SK-N-SH (cell line): ENCODE data around the gene GID4. TPM values are rescaled to one million over a fixed set of nuclear protein-coding genes. Genes with fewer than 3 reads are reported as not detected.

Experiments
- CTCF ChIA-PET: fragments of 300-600, 350-600 bp; formaldehyde crosslinking; extraction: SDS; loops from one replicate; lab custom pipeline; 2021; lab: Yijun Ruan, JAX
- POLR2A ChIA-PET: fragments of 350-600 bp; sonication (Branson Sonifier 250); formaldehyde crosslinking; extraction: SDS; loops from one replicate; lab custom pipeline; 2020; ENCODE audit warnings: antibody characterized with exemption, inconsistent platforms; lab: Yijun Ruan, JAX
- DNase-seq: peaks from one replicate; pipeline ENCODE4 v3.0.0; 2012
- H2AFZ ChIP-seq: fragments of 200-600 bp; sonication (generic); 2 replicates; pipeline ENCODE4 v1.8.1; 2016; ENCODE audit warnings: antibody characterized with exemption, mild to moderate bottlenecking, low read depth
- H3F3A ChIP-seq: fragments of 200-600 bp; sonication (generic); replicated peaks from 2 replicates; pipeline ENCODE3; 2016; ENCODE audit warnings: antibody characterized with exemption, mild to moderate bottlenecking; ENCODE audit not compliant: insufficient read depth
- H3K27ac ChIP-seq, 2 experiments: fragments of 200-500 bp in 1 of 2; fragments of 200-600 bp in 1 of 2; sonication (Bioruptor generic) in 1 of 2; sonication (generic), shearing (Covaris generic) in 1 of 2; 2 replicates each; pipeline versions ENCODE4 v1.5.1 to v1.6.1; 2014 to 2016; ENCODE audit warnings: low read depth in 2 of 2, inconsistent platforms in 1 of 2, low read length in 1 of 2, mild to moderate bottlenecking in 1 of 2, mixed read lengths in 1 of 2
- H3K27me3 ChIP-seq: fragments of 200-600 bp; sonication (generic), shearing (Covaris generic); 2 replicates; pipeline ENCODE4 v1.6.1; 2016; ENCODE audit warnings: mixed run types; ENCODE audit not compliant: insufficient read depth
- H3K36me3 ChIP-seq, 2 experiments: fragments of 200-500 bp in 1 of 2; fragments of 200-600 bp in 1 of 2; sonication (Bioruptor generic) in 1 of 2; sonication (generic) in 1 of 2; replicated peaks in 1 of 2; 2 replicates each; pipeline versions ENCODE3 to v1.5.1; 2014 to 2016; ENCODE audit warnings: low read length in 1 of 2, mild to moderate bottlenecking in 1 of 2; ENCODE audit not compliant: insufficient read depth in 2 of 2, control insufficient read depth in 1 of 2
- H3K4me1 ChIP-seq, 2 experiments: fragments of 200-500 bp in 1 of 2; fragments of 200-600 bp in 1 of 2; sonication (Bioruptor generic) in 1 of 2; sonication (generic), shearing (Covaris generic) in 1 of 2; 2 replicates each; pipeline versions ENCODE4 v1.5.1 to v1.6.1; 2014 to 2016; ENCODE audit warnings: low read depth in 1 of 2, low read length in 1 of 2, mixed run types in 1 of 2; ENCODE audit not compliant: insufficient read depth in 2 of 2, control insufficient read depth in 1 of 2
- H3K4me2 ChIP-seq: fragments of 200-600 bp; sonication (generic), shearing (Covaris generic); 2 replicates; pipeline ENCODE4 v1.6.1; 2017; ENCODE audit warnings: mixed run types
- H3K4me3 ChIP-seq, 2 experiments: fragments of 200-500 bp in 1 of 2; fragments of 200-600 bp in 1 of 2; sonication (Bioruptor generic) in 1 of 2; sonication (generic), shearing (Covaris generic) in 1 of 2; 2 replicates each; pipeline versions ENCODE4 v1.5.1 to v1.8.1; 2014 to 2016; ENCODE audit warnings: low read depth in 2 of 2, inconsistent platforms in 1 of 2, low read length in 1 of 2, mild to moderate bottlenecking in 1 of 2, mixed read lengths in 1 of 2, moderate library complexity in 1 of 2
- H3K79me2 ChIP-seq: fragments of 200-600 bp; sonication (generic); 2 replicates; pipeline ENCODE4 v1.8.1; 2017; ENCODE audit warnings: mild to moderate bottlenecking; ENCODE audit not compliant: insufficient read depth
- H3K9ac ChIP-seq: fragments of 200-600 bp; sonication (generic); 2 replicates; pipeline ENCODE4 v1.6.1; 2017; ENCODE audit warnings: mixed run types
- H3K9me2 ChIP-seq: fragments of 200-600 bp; sonication (generic); 2 replicates; pipeline ENCODE4 v1.6.1; 2017; ENCODE audit warnings: mixed run types
- H3K9me3 ChIP-seq: fragments of 200-600 bp; sonication (generic); 2 replicates; pipeline ENCODE4 v1.6.1; 2017; ENCODE audit warnings: mixed run types, mild to moderate bottlenecking, moderate library complexity
- H4K20me1 ChIP-seq: fragments of 200-600 bp; sonication (generic); 2 replicates; pipeline ENCODE4 v1.6.1; 2017; ENCODE audit warnings: mild to moderate bottlenecking, mixed run types; ENCODE audit not compliant: insufficient read depth
- EZH2phosphoT487 ChIP-seq: fragments of 200-600 bp; sonication (generic); IDR thresholded peaks from 2 replicates; pipeline ENCODE4 v1.6.1; 2017; ENCODE audit warnings: low read depth, mixed run types, mild to moderate bottlenecking, antibody characterized with exemption, moderate library complexity, borderline replicate concordance
- FOXJ3 ChIP-seq: sonication (generic); formaldehyde crosslinking; IDR thresholded peaks from 2 replicates; pipeline ENCODE4 v1.5.1; 2020; ENCODE audit warnings: mild to moderate bottlenecking, missing genetic modification reagents
- MEF2A ChIP-seq: IDR thresholded peaks from 2 replicates; pipeline ENCODE4 v1.4.0; 2012; ENCODE audit warnings: low read depth, borderline replicate concordance
- NRF1 ChIP-seq: IDR thresholded peaks from 2 replicates; pipeline ENCODE4 v1.6.1; 2012; ENCODE audit warnings: low read depth, mild to moderate bottlenecking, low read length
- POLR2AphosphoS5 ChIP-seq: IDR thresholded peaks from 2 replicates; pipeline ENCODE4 v1.6.1; 2012; ENCODE audit warnings: low read depth, low read length
- RXRA ChIP-seq: IDR thresholded peaks from 2 replicates; pipeline ENCODE4 v1.4.0; 2012; ENCODE audit warnings: low read depth, mild to moderate bottlenecking, borderline replicate concordance
- SIN3A ChIP-seq: IDR thresholded peaks from 2 replicates; pipeline ENCODE4 v1.6.1; 2012; ENCODE audit warnings: low read depth, mild to moderate bottlenecking, low read length, moderate library complexity, borderline replicate concordance
- TCF12 ChIP-seq: IDR thresholded peaks from 2 replicates; pipeline ENCODE4 v1.4.0; 2012
- YY1 ChIP-seq: IDR thresholded peaks from 2 replicates; pipeline ENCODE4 v1.4.0; 2012; ENCODE audit warnings: low read depth, mild to moderate bottlenecking
- WGBS: methylation state at CpG from one replicate; pipeline ENCODE4 v1.1.6; 2017; ENCODE audit warnings: low lambda C conversion rate; 5-methylcytosine and 5-hydroxymethylcytosine counted together
- polyA plus RNA-seq, 3 experiments: library from polyadenylated mRNA; depleted of rRNA; stranded (reverse); fragments of >200 nt; gene quantifications; 2 replicates each; pipeline ENCODE4 v1.2.3, GENCODE V29; 2012
- TF ChIP-seq, protein P1 (sequence below): IDR thresholded peaks from 2 replicates; pipeline ENCODE4 v1.4.0; 2012; ENCODE audit warnings: low read depth, borderline replicate concordance
- TF ChIP-seq, protein P2 (sequence below): IDR thresholded peaks from 2 replicates; pipeline ENCODE4 v1.6.1; 2012; ENCODE audit warnings: mild to moderate bottlenecking, low read depth, low read length, moderate library complexity
- TF ChIP-seq, protein P3 (sequence below): IDR thresholded peaks from 2 replicates; pipeline ENCODE4 v1.4.0; 2012; ENCODE audit warnings: low read depth, borderline replicate concordance

The GID4 gene
- polyA plus RNA-seq, 1 of the 3 experiments (the other 2 are of a cell fraction): 4.3 TPM

DNA sequence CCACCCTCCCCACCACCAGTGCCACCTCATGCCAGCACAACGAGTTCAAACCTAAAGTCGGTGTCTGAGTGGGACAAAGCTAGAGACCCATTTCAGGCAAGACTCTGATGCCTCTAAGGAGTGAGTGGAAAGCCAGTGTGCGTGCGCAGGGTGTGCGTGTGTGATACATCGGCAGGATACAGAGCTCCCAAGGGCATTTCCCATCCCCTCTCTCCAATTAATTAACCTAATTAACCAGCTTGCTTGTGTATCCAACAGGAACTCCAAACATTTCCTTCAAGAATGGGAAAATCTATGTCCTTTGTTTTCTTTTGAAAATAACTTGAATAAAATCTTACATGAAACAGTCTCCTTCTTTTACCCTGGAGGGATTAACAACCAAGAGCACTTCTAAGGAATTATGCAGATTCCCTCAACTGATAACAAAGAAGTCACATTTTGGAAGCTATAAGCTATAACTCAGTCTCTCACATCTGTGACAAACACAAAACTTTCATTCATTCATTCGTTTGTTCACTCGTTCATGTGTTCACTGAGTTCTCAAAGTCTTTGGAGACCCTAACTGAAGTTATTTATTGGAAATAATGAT lies 10.2 kb upstream of the GID4 start (continued):
- TF ChIP-seq, protein P1, sequence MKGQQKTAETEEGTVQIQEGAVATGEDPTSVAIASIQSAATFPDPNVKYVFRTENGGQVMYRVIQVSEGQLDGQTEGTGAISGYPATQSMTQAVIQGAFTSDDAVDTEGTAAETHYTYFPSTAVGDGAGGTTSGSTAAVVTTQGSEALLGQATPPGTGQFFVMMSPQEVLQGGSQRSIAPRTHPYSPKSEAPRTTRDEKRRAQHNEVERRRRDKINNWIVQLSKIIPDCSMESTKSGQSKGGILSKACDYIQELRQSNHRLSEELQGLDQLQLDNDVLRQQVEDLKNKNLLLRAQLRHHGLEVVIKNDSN: no peak
- TF ChIP-seq MEF2A (no peak), FOXJ3 (CRISPR knock-in tag) (no peak)
- TF ChIP-seq, protein P2, sequence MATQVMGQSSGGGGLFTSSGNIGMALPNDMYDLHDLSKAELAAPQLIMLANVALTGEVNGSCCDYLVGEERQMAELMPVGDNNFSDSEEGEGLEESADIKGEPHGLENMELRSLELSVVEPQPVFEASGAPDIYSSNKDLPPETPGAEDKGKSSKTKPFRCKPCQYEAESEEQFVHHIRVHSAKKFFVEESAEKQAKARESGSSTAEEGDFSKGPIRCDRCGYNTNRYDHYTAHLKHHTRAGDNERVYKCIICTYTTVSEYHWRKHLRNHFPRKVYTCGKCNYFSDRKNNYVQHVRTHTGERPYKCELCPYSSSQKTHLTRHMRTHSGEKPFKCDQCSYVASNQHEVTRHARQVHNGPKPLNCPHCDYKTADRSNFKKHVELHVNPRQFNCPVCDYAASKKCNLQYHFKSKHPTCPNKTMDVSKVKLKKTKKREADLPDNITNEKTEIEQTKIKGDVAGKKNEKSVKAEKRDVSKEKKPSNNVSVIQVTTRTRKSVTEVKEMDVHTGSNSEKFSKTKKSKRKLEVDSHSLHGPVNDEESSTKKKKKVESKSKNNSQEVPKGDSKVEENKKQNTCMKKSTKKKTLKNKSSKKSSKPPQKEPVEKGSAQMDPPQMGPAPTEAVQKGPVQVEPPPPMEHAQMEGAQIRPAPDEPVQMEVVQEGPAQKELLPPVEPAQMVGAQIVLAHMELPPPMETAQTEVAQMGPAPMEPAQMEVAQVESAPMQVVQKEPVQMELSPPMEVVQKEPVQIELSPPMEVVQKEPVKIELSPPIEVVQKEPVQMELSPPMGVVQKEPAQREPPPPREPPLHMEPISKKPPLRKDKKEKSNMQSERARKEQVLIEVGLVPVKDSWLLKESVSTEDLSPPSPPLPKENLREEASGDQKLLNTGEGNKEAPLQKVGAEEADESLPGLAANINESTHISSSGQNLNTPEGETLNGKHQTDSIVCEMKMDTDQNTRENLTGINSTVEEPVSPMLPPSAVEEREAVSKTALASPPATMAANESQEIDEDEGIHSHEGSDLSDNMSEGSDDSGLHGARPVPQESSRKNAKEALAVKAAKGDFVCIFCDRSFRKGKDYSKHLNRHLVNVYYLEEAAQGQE: no peak

DNA sequence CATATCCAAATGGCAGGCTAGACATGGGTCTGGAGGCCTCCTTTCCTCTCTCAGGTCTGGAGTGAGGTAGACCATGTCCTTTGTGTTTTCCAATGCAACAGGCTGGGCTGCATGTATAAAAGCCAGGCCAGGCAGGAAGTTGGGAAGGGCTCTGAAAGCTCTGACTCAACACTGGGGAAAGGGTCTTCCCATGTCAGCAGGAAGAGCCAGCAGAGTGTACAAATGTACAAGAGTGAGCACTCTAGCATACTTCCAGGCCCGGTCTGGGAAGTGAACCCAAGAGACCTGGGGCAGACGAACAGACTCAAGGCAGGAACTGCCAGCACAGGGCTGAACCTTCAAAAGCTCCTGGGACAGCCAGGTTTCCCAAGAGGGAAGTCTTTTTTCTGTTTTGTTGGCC lies 7.3 kb upstream of the GID4 start:
- Histone ChIP-seq H3K4me3 (no peak overlapping the region), H3K9ac (no peak overlapping the region), H3K79me2 (peaks cover 30% of the 10 kb centered on the region; the same call in 1 of the 2 replicates), H2AFZ (no peak overlapping the region), H3K36me3 (no peaks in the 10 kb centered on the region), H3K9me2 (no peaks in the 10 kb centered on the region), H3K9me3 (no peaks in the 10 kb centered on the region), H3K4me2 (no peak overlapping the region), H3K4me1 (peaks cover 0 to 18% of the 10 kb centered on the region in 2 experiments; a peak in 2 of 4 replicates), H3K27me3 (no peaks in the 10 kb centered on the region), H4K20me1 (no peaks in the 10 kb centered on the region), H3K27ac (peak overlapping the region in 1 of 2 experiments; percentile 30; a peak in 1 of 4 replicates), H3F3A (peaks cover 7% of the 10 kb centered on the region)
- ChIA-PET CTCF (interaction anchor here (2.7 to 3.6 kb wide), 2 partner anchors 37 to 172 kb away, joined by 8 to 34 read pairs; no protein-coding TSS in a partner anchor), POLR2A (no interaction called here)
- no peak for TF ChIP-seq YY1
- TF ChIP-seq NRF1: no peak
- TF ChIP-seq EZH2phosphoT487: no peak
- TF ChIP-seq POLR2AphosphoS5: no peak
- TF ChIP-seq, protein P3, sequence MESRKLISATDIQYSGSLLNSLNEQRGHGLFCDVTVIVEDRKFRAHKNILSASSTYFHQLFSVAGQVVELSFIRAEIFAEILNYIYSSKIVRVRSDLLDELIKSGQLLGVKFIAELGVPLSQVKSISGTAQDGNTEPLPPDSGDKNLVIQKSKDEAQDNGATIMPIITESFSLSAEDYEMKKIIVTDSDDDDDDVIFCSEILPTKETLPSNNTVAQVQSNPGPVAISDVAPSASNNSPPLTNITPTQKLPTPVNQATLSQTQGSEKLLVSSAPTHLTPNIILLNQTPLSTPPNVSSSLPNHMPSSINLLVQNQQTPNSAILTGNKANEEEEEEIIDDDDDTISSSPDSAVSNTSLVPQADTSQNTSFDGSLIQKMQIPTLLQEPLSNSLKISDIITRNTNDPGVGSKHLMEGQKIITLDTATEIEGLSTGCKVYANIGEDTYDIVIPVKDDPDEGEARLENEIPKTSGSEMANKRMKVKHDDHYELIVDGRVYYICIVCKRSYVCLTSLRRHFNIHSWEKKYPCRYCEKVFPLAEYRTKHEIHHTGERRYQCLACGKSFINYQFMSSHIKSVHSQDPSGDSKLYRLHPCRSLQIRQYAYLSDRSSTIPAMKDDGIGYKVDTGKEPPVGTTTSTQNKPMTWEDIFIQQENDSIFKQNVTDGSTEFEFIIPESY: no peak
- no peak for TF ChIP-seq RXRA
- TF ChIP-seq TCF12: no peak
- TF ChIP-seq SIN3A: no peak
- 100% methylated on average over 2 of the region's 2 CpGs for WGBS
- no peak for DNase-seq
